Naive thymus-derived CD4-positive, alpha-beta T cell (primary cell): ENCODE measurements around the gene ARHGEF10L. TPM values are rescaled to one million over a fixed set of nuclear protein-coding genes. Genes with fewer than 3 reads are reported as not detected.

Experiments used
- ATAC-seq: fragments of 150-1000 bp; cut with Tn5 transposase; 2 replicates; pipeline ENCODE4 v1.10.0; 2021; ENCODE audit warnings: mild to moderate bottlenecking, moderate library complexity
- CTCF ChIA-PET: fragments of 350-600 bp; sonication (Branson Sonifier 250); formaldehyde crosslinking; loops from one replicate; lab custom pipeline; 2021; ENCODE audit warnings: antibody characterized with exemption; lab: Charles Lee
- POLR2A ChIA-PET: fragments of 350-600 bp; sonication (Branson Sonifier 250); formaldehyde crosslinking; loops from one replicate; lab custom pipeline; 2021; ENCODE audit warnings: antibody characterized with exemption, inconsistent platforms; lab: Charles Lee
- DNase-seq, 9 donors: peaks; one replicate each; pipeline versions ENCODE4 v3.0.0 to v3.0.0-alpha.2; 2020 to 2022; ENCODE audit warnings: mixed read lengths in 1 of 9
- H3K27ac ChIP-seq: one replicate; pipeline ENCODE4 v1.7.0; 2013; ENCODE audit warnings: mild to moderate bottlenecking, low read depth, low read length, moderate library complexity
- H3K27me3 ChIP-seq, 2 donors: one replicate each; pipeline ENCODE4 v1.7.0; 2013; ENCODE audit warnings: low read length in 2 of 2, mild to moderate bottlenecking in 2 of 2, moderate library complexity in 2 of 2; ENCODE audit not compliant: control insufficient read depth in 2 of 2, insufficient read depth in 2 of 2
- H3K36me3 ChIP-seq, 3 experiments: 1 replicate in 2 of 3; 2 replicates in 1 of 3; pipeline ENCODE4 v1.7.0; 2013; ENCODE audit warnings: low read length in 3 of 3, mild to moderate bottlenecking in 3 of 3, moderate library complexity in 1 of 3; ENCODE audit not compliant: insufficient read depth in 3 of 3, control insufficient read depth in 2 of 3
- H3K4me1 ChIP-seq, 2 donors: one replicate each; pipeline ENCODE4 v1.7.0; 2013; ENCODE audit warnings: low read length in 2 of 2, mild to moderate bottlenecking in 2 of 2, moderate library complexity in 1 of 2; ENCODE audit not compliant: control insufficient read depth in 2 of 2, insufficient read depth in 2 of 2
- H3K4me3 ChIP-seq: 2 replicates; pipeline ENCODE4 v1.7.0; 2013; ENCODE audit warnings: mild to moderate bottlenecking, low read length
- H3K9me3 ChIP-seq, 3 experiments: 1 replicate in 2 of 3; 2 replicates in 1 of 3; pipeline ENCODE4 v1.7.0; 2013; ENCODE audit warnings: low read length in 3 of 3; ENCODE audit not compliant: control insufficient read depth in 2 of 3
- H3K27ac Mint-ChIP-seq, 9 donors: one replicate each; pipeline ENCODE4 v1.8.0; 2020 to 2022; ENCODE audit warnings: mixed read lengths in 9 of 9, mild to moderate bottlenecking in 8 of 9, moderate library complexity in 5 of 9, inconsistent platforms in 2 of 9
- H3K27me3 Mint-ChIP-seq, 5 donors: one replicate each; pipeline ENCODE4 v1.8.0; 2021 to 2022; ENCODE audit warnings: mixed read lengths in 5 of 5, mild to moderate bottlenecking in 1 of 5
- H3K36me3 Mint-ChIP-seq, 5 donors: one replicate each; pipeline ENCODE4 v1.8.0; 2020 to 2022; ENCODE audit warnings: mixed read lengths in 5 of 5, mild to moderate bottlenecking in 3 of 5, inconsistent platforms in 1 of 5
- H3K4me1 Mint-ChIP-seq, 7 donors: one replicate each; pipeline ENCODE4 v1.8.0; 2020 to 2022; ENCODE audit warnings: mixed read lengths in 7 of 7, mild to moderate bottlenecking in 3 of 7, inconsistent platforms in 1 of 7
- H3K4me3 Mint-ChIP-seq, 10 donors: one replicate each; pipeline ENCODE4 v1.8.0; 2020 to 2022; ENCODE audit warnings: mild to moderate bottlenecking in 10 of 10, mixed read lengths in 10 of 10, moderate library complexity in 6 of 10, inconsistent platforms in 2 of 10
- H3K9me3 Mint-ChIP-seq, 11 donors: one replicate each; pipeline ENCODE4 v1.8.0; 2020 to 2022; ENCODE audit warnings: mixed read lengths in 11 of 11, mild to moderate bottlenecking in 4 of 11, inconsistent platforms in 1 of 11, moderate library complexity in 1 of 11
- intact Hi-C, 2 donors: fragments of 100-400 bp; cut with micrococcal nuclease; formaldehyde crosslinking; loops; one replicate each; pipeline ENCODE4 v1.15.1; 2023
- polyA plus RNA-seq, 2 donors: library from polyadenylated mRNA; unstranded; fragments of 300-500 nt; fragmentation: Illumina TruSeq; gene quantifications; one replicate each; pipeline ENCODE4 v1.2.3, GENCODE V29; 2021
- total RNA-seq, 6 experiments: library from RNA in 5 of 6; stranded (reverse) in 5 of 6; gene quantifications; 1 replicate in 5 of 6; 2 replicates in 1 of 6; pipeline ENCODE4 v1.2.3 and lab custom pipeline; 2021 to 2026

Gene ARHGEF10L
- total and polyA plus RNA-seq, 7 experiments from 2014 or later = 0.59 to 19.7 (median 0.84) TPM; not detected in 3

DNA sequence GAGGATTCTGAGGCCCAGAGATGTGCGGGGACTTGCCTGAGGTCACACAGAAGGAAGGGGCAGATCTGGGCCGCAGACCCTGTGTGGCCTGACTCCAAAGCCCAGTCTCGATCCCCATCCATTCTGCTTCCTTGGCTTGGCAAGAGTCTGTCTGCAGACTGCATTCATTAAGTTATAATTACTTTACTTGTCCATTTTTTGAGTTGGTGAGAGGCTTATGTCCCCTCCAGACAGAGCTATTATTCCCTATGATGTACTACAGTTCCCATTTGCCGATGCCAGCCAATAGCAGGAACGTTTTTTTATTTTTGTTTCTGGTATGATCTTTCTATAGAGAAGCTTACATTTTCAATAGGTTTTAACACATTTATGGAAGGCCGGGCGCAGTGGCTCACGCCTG is 101.5 kb downstream of the ARHGEF10L start:
- H3K27ac Mint-ChIP-seq = no peak overlapping the region
- ChIA-PET CTCF (no interaction called here), POLR2A (no interaction called here)

DNA sequence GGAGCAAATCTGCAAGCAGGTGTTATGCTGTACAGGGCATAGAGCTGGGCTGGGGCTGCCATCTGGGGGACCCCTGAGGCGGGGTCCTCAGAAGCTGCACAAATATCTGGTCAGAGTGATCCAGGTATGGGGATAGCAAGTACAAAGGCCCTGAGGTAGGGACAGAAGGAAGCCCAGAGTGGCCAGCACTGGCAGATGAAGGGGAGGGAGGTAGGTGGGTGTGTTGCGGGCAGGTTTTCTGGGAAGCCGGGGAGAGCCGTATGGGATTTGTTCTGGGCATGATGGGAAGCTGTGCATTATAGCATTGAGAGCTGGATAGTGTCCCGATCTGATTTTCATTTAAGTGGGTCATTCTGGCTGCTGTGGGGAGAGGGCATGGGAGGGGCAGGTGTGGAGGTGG is 102.7 kb downstream of the ARHGEF10L start:
- Mint-ChIP-seq H3K4me3 (no peak overlapping the region), H3K4me1 (no peaks in the 10 kb centered on the region), H3K27ac (no peak overlapping the region), H3K36me3 (no peaks in the 10 kb centered on the region), H3K9me3 (no peaks in the 10 kb centered on the region), H3K27me3 (peaks cover 0 to 10% (median 4%) of the 10 kb centered on the region in 5 donors)
- DNase-seq = no peak
- Histone ChIP-seq H3K4me3 (no peak overlapping the region), H3K36me3 (no peaks in the 10 kb centered on the region), H3K4me1 (no peaks in the 10 kb centered on the region), H3K9me3 (no peaks in the 10 kb centered on the region), H3K27me3 (no peaks in the 10 kb centered on the region), H3K27ac (no peak overlapping the region)
- intact Hi-C loops = no loop called here
- POLR2A ChIA-PET = no interaction called here
- CTCF ChIA-PET = no interaction called here
- ATAC-seq = no peak

More for the DNA sequence above, 101.5 kb downstream of the ARHGEF10L start:
- Mint-ChIP-seq H3K4me3 (no peak overlapping the region), H3K4me1 (no peaks in the 10 kb centered on the region), H3K27me3 (peaks cover 0 to 10% (median 4%) of the 10 kb centered on the region in 5 donors), H3K9me3 (no peaks in the 10 kb centered on the region), H3K36me3 (no peaks in the 10 kb centered on the region)
- DNase-seq (no peak), ATAC-seq (no peak)
- intact Hi-C loops = no loop called here
- H3K27ac ChIP-seq = no peak overlapping the region
- no peaks in the 10 kb centered on the region for H3K36me3 ChIP-seq
- H3K4me1 ChIP-seq = no peaks in the 10 kb centered on the region
- H3K9me3 ChIP-seq = no peaks in the 10 kb centered on the region
- no peak overlapping the region for H3K4me3 ChIP-seq
- no peaks in the 10 kb centered on the region for H3K27me3 ChIP-seq

DNA sequence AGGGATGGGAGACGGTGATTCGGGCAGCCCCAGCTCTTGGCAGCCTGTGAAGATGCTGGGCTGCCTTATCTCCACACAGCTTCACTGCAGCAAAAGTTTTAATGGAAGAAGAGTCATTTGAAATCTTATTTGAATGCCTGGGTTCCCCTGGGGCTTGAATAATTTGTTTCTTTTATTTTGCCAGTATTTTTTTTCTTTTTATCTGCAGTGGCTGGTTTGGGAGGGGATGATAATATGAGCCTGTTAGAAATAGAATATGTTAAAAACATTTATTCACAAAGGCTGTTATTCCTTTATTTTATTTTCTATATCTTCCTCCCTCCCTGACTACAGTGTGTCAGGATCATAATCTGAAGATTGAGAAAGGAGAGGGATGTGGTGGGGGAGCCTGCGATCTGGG is 103.4 kb downstream of the ARHGEF10L start:
- no peaks in the 10 kb centered on the region for H3K36me3 Mint-ChIP-seq
- no peak overlapping the region for H3K4me3 Mint-ChIP-seq
- H3K27me3 ChIP-seq = no peaks in the 10 kb centered on the region
- DNase-seq = no peak
- ChIA-PET POLR2A (no interaction called here), CTCF (no interaction called here)
- no peaks in the 10 kb centered on the region for H3K4me1 Mint-ChIP-seq
- no peak for ATAC-seq
- H3K27me3 Mint-ChIP-seq = peaks cover 0 to 10% (median 4%) of the 10 kb centered on the region in 5 donors
- no peaks in the 10 kb centered on the region for H3K4me1 ChIP-seq
- no peak overlapping the region for H3K4me3 ChIP-seq
- no peaks in the 10 kb centered on the region for H3K36me3 ChIP-seq
- H3K9me3 Mint-ChIP-seq = no peaks in the 10 kb centered on the region
- H3K9me3 ChIP-seq = no peaks in the 10 kb centered on the region
- no peak overlapping the region for H3K27ac Mint-ChIP-seq
- H3K27ac ChIP-seq = no peak overlapping the region
- intact Hi-C loops = no loop called here

DNA sequence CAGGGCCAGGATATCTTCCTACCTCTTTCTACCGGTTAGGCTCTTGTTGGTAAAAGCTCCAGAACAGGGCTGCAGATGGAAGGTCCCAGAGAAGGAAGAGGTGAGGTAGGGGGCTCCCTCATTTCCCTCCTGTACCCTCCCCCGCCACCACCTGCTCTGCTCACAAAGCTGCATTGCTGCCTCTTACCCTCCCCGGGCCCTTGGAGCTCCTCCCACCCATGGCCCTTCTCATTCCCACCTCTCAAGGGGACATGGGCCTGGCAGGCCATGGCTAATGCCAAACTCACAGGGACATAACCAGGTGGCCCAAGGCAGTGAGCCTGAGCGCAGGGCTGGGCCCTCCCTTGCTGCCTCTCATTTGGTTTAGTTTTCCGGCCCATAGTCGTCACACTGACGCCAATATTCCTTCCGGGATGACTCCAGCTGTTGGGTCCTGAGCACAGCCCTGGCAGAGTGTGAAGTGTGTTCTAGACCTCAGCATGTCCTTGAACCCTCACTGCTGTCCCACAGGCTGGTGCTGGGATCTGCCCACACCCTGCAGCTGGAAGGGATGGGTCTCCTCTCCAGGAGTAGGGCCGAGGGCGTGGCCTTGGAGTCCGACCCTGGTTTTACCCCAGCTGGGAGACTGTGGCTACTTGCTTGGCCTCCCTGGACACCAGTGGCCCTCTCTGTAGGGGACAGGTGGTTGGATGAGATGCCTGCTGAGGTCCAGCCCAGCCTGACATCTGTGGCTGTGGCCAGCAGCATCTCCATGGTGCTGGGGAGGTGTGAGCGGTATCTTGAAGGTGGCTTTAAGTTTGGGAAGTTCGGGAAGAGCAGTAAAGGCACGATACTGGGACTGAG is 104.6 kb downstream of the ARHGEF10L start:
- H3K27ac ChIP-seq = no peak overlapping the region
- H3K27me3 ChIP-seq = no peaks in the 10 kb centered on the region
- H3K4me3 Mint-ChIP-seq = no peak overlapping the region
- H3K27me3 Mint-ChIP-seq = peaks cover 0 to 7% (median 4%) of the 10 kb centered on the region in 5 donors
- POLR2A ChIA-PET = no interaction called here
- intact Hi-C loops = no loop called here
- no peak overlapping the region for H3K4me3 ChIP-seq
- no peaks in the 10 kb centered on the region for H3K36me3 ChIP-seq
- CTCF ChIA-PET = interaction anchor here (0.6 kb wide), 1 partner anchor 956 kb away, joined by 3 read pairs; no protein-coding TSS in a partner anchor
- no peak for DNase-seq
- H3K36me3 Mint-ChIP-seq = no peaks in the 10 kb centered on the region
- no peak for ATAC-seq
- H3K4me1 Mint-ChIP-seq = no peaks in the 10 kb centered on the region
- H3K4me1 ChIP-seq = no peaks in the 10 kb centered on the region
- H3K9me3 ChIP-seq = no peaks in the 10 kb centered on the region
- no peak overlapping the region for H3K27ac Mint-ChIP-seq
- H3K9me3 Mint-ChIP-seq = no peaks in the 10 kb centered on the region

DNA sequence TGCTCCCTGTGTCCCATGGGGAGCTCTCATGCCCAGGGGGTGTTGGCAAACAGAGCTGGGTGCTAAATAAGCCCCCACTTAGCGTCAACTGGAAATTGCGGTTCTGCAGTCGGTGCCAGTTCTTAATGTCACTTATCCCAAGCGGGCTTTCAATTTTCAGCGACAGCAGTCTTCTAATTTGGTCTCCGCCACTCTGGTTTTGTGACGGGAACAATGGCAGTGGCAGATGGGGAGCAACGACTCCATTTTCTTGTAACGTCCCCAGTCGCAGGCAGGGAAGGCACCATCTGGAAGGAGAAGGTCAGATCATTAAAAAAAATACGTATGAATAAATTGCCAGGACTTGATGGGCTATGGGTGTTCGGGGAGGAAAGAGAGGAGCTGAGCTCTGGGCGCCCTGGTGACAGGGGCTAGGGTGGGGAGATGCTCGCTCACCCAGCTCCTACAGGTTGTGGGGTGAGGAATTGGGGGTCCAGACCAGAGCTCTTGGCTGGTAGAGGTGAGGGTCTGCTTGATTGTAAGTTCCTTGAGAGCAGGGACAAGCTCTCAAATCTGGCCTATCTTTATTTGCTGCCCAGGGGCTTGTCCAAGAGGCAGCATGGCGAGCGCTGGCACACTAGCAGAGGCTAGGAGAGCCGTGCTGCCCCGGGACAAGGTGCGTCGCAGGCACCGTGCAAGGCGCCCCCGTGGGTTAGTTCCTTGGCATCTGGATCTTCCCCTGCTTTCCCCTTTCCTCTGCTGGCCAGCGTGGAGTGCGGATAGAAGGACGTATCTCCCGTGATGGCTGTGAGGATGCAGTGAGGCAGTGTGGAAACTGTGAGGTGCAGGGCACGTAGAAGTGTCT is 105.8 kb downstream of the ARHGEF10L start:
- no peaks in the 10 kb centered on the region for H3K27me3 ChIP-seq
- H3K27ac Mint-ChIP-seq = no peak overlapping the region
- no peak overlapping the region for H3K27ac ChIP-seq
- no peak overlapping the region for H3K4me3 Mint-ChIP-seq
- no peaks in the 10 kb centered on the region for H3K4me1 Mint-ChIP-seq
- H3K9me3 ChIP-seq = no peaks in the 10 kb centered on the region
- H3K4me1 ChIP-seq = no peaks in the 10 kb centered on the region
- DNase-seq = no peak
- H3K36me3 ChIP-seq = no peaks in the 10 kb centered on the region
- ChIA-PET CTCF (no interaction called here), POLR2A (no interaction called here)
- H3K9me3 Mint-ChIP-seq = no peaks in the 10 kb centered on the region
- no peak for ATAC-seq
- H3K4me3 ChIP-seq = no peak overlapping the region
- no peaks in the 10 kb centered on the region for H3K36me3 Mint-ChIP-seq
- peaks cover 0 to 5% (median 3%) of the 10 kb centered on the region in 5 donors for H3K27me3 Mint-ChIP-seq
- intact Hi-C loops = no loop called here

DNA sequence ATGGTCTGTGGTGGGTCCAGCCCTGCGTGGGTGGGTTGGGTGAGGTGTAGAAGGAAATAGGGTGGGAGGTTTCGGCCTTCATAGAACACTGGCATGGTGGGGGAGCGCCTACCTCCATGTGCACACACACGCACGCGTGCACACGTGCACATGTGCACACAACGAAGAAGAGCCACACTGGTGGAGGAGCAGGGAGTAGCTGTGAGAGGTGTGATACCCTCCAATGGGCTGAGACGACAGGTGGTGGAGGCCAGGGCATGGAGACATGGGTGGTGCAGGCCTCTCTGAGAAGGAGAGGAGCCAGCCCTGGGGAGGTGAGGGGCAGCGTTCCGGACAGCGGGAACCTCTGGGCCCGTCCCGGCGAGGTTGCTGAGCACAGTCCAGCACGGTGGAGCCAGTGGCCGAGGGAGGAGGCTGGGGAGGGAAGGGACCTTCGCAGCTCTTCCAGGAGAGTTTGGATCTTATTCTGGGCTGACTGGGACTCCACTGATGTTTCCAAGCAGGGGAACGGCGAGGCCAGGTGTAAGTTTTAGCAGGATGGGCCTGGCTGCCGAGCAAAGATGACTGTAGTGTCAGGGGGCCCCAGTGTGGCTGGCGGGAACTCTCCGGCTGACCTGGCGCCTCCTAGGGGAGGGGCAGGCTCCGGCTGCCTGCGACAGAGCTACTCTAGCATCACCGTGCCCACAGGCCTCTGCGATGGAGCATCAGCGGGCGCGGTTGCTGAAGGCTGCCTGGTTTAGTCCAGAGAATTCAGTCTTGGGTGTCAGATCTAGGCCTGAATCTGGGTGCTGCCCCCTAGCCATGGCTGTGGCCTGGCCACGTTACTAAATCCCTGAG is 107.2 kb downstream of the ARHGEF10L start:
- Mint-ChIP-seq H3K4me3 (no peak overlapping the region), H3K9me3 (no peaks in the 10 kb centered on the region), H3K27ac (no peak overlapping the region), H3K4me1 (no peaks in the 10 kb centered on the region), H3K27me3 (peaks cover 0 to 5% (median 0%) of the 10 kb centered on the region in 5 donors), H3K36me3 (no peaks in the 10 kb centered on the region)
- DNase-seq (no peak), ATAC-seq (no peak)
- H3K4me1 ChIP-seq = no peaks in the 10 kb centered on the region
- H3K4me3 ChIP-seq = no peak overlapping the region
- H3K27ac ChIP-seq = no peak overlapping the region
- H3K36me3 ChIP-seq = no peaks in the 10 kb centered on the region
- H3K27me3 ChIP-seq = no peaks in the 10 kb centered on the region
- ChIA-PET CTCF (no interaction called here), POLR2A (no interaction called here)
- no peaks in the 10 kb centered on the region for H3K9me3 ChIP-seq
- intact Hi-C loops = no loop called here
